Dedifferentiated amniotic fluid mesenchymal stem cell (primary cell): Measurements from ENCODE around the gene PTPN2.
A peak's percentile ranks its signal among the peaks of the same experiment; 100 is the strongest.
"Not testable (repeated sequence)": the region's sequence is repeated elsewhere in the genome, so short reads cannot be mapped to it uniquely, and the experiment has no call there.

Experiments used
- DNase-seq: peaks from one replicate; pipeline ENCODE4 v3.0.0-alpha.2; 2016; ENCODE audit errors: extremely low spot score

The PTPN2 gene

GRCh38 chr18:12772111-12772510, 111.9 kb downstream of the PTPN2 start:
- no peak for DNase-seq

- no peak for DNase-seq
Observed at GRCh38 chr18:12770469-12771219, 113.4 kb downstream of the PTPN2 start.

GRCh38 chr18:12769644-12770440, 114.2 kb downstream of the PTPN2 start:
- DNase-seq = no peak

GRCh38 chr18:12769136-12769535, 114.9 kb downstream of the PTPN2 start:
- no peak for DNase-seq

- no peak for DNase-seq
Observed at GRCh38 chr18:12768625-12769024, 115.4 kb downstream of the PTPN2 start.

- no peak for DNase-seq
Observed at GRCh38 chr18:12767580-12768155, 116.4 kb downstream of the PTPN2 start.

- no peak for DNase-seq
Observed at GRCh38 chr18:12766986-12767433, 117.0 kb downstream of the PTPN2 start.

- DNase-seq = no peak
Observed at GRCh38 chr18:12765586-12765985, 118.5 kb downstream of the PTPN2 start.

GRCh38 chr18:12765126-12765525, 118.9 kb downstream of the PTPN2 start:
- DNase-seq = no peak

GRCh38 chr18:12758566-12758965, 125.5 kb downstream of the PTPN2 start:
- not testable (repeated sequence) for DNase-seq

- not testable (repeated sequence) for DNase-seq
Observed at GRCh38 chr18:12756619-12757239, 127.3 kb downstream of the PTPN2 start.

GRCh38 chr18:12755606-12756005, 128.4 kb downstream of the PTPN2 start:
- DNase-seq = not testable (repeated sequence)

GRCh38 chr18:12754511-12754910, 129.5 kb downstream of the PTPN2 start:
- DNase-seq = no peak

GRCh38 chr18:12751891-12752290, 132.1 kb downstream of the PTPN2 start:
- DNase-seq = no peak

GRCh38 chr18:12751503-12751884, 132.5 kb downstream of the PTPN2 start:
- DNase-seq = no peak

- no peak for DNase-seq
Observed at GRCh38 chr18:12750715-12751502, 133.1 kb downstream of the PTPN2 start.

GRCh38 chr18:12750076-12750714, 133.8 kb downstream of the PTPN2 start:
- no peak for DNase-seq

GRCh38 chr18:12749121-12749520, 134.9 kb downstream of the PTPN2 start:
- no peak for DNase-seq

GRCh38 chr18:12748671-12749070, 135.4 kb downstream of the PTPN2 start:
- DNase-seq = peak; percentile 29

GRCh38 chr18:12747530-12748315, 136.3 kb downstream of the PTPN2 start:
- no peak for DNase-seq
